A673 (cell line): ENCODE data around the gene DNAJC4.

ENCODE experiments used
- CTCF ChIP-seq: fragments of 300-800, 200-600 bp; sonication (generic); conservative IDR thresholded peaks from 2 replicates; pipeline ENCODE4 v1.5.1; 2017; ENCODE audit warnings: low read depth, mild to moderate bottlenecking, antibody characterized with exemption, low read length, moderate library complexity, mixed read lengths
- EZH2 ChIP-seq: fragments of 200-600 bp; sonication (generic); IDR thresholded peaks from 2 replicates; pipeline ENCODE4 v1.6.1; 2017; ENCODE audit warnings: borderline replicate concordance, low read depth, mild to moderate bottlenecking, mixed read lengths, antibody characterized with exemption, low read length; ENCODE audit not compliant: poor library complexity, severe bottlenecking

- TF ChIP-seq CTCF (no peak), EZH2 (no peak)
Observed at GRCh38 chr11:64208796-64209562, 21.4 kb upstream of the DNAJC4 start.
